ENCODE data around the gene GUSB.
"Not testable (repeated sequence)": the region's sequence is repeated elsewhere in the genome, so short reads cannot be mapped to it uniquely, and the experiment has no call there.

GUSB gene

DNA sequence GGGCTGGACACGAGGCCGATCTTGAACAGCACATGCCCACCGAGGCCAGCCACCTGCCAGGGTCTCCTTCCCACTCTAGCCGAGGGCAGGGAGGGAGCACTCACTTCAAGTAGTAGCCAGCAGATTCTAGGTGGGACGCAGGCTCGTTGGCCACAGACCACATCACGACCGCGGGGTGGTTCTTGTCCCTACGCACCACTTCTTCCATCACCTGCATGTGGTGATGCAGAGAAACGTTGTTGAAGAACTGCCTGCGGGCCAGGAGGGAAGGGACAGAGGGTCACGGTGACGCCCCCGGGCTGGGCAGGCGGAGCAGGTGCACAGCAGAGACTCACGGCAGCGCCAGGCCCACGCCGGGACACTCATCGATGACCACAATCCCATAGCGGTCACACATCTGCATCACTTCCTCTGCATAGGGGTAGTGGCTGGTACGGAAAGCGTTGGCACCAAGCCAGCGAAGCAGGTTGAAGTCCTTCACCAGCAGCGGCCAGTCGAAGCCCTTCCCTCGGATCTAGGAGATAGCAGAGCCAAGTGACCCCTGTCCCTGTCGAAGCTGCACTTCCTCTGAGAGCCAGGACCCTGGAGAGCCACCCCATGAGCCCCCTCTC is 7.7 kb downstream of the GUSB start:
- TF ChIP-seq, protein P1, sequence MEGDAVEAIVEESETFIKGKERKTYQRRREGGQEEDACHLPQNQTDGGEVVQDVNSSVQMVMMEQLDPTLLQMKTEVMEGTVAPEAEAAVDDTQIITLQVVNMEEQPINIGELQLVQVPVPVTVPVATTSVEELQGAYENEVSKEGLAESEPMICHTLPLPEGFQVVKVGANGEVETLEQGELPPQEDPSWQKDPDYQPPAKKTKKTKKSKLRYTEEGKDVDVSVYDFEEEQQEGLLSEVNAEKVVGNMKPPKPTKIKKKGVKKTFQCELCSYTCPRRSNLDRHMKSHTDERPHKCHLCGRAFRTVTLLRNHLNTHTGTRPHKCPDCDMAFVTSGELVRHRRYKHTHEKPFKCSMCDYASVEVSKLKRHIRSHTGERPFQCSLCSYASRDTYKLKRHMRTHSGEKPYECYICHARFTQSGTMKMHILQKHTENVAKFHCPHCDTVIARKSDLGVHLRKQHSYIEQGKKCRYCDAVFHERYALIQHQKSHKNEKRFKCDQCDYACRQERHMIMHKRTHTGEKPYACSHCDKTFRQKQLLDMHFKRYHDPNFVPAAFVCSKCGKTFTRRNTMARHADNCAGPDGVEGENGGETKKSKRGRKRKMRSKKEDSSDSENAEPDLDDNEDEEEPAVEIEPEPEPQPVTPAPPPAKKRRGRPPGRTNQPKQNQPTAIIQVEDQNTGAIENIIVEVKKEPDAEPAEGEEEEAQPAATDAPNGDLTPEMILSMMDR (IDR thresholded peaks at IDR 0.05; ENCODE audit: insufficient read depth, low read length, missing control alignments), result no peak
- POLR2A ChIA-PET, result no interaction called here
- H3K4me3 ChIP-seq (ENCODE audit: low read depth, low read length), result no peak overlapping the region
- CTCF ChIA-PET, result no interaction called here
- DNase-seq (ENCODE audit: low read depth, low spot score), result no peak

DNA sequence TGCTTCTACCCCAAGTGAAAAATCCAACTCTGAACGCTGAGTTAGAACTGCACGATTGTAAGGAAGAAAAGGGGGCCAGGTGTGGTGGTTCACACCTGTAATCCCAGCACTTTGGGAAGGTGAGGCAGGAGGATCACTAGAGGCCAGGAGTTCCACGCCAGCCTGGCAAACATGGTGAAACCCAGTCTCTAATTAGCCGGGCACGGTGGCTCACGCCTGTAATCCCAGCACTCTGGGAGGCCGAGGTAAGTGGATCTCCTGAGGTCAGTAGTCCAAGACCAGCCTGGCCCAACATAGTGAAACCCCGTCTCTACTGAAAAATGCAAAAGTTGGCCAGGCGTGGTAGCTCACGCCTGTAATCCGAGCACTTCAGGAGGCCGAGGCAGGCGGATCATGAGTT is 9.0 kb downstream of the GUSB start:
- DNase-seq (ENCODE audit: low read depth, low spot score), result no peak
- CTCF ChIA-PET, result no interaction called here
- POLR2A ChIA-PET, result no interaction called here
- TF ChIP-seq, protein P1 (IDR thresholded peaks at IDR 0.05; ENCODE audit: insufficient read depth, low read length, missing control alignments), result no peak
- H3K4me3 ChIP-seq (ENCODE audit: low read depth, low read length), result no peak overlapping the region

GRCh38 chr7:65971021-65971420 is 11.0 kb downstream of the GUSB start:
- H3K4me3 ChIP-seq (ENCODE audit: low read depth, low read length), result no peak overlapping the region
- POLR2A ChIA-PET, result no interaction called here
- no peak for DNase-seq (ENCODE audit: low read depth, low spot score)
- CTCF ChIA-PET, result interaction anchor here (1.1 kb wide), 1 partner anchor 43 kb away, joined by 3 read pairs; no protein-coding TSS in a partner anchor
- TF ChIP-seq, protein P1 (IDR thresholded peaks at IDR 0.05; ENCODE audit: insufficient read depth, low read length, missing control alignments), result no peak

- TF ChIP-seq, protein P1 (IDR thresholded peaks at IDR 0.05; ENCODE audit: insufficient read depth, low read length, missing control alignments), result no peak
- no peak for DNase-seq (ENCODE audit: low read depth, low spot score)
- ChIA-PET CTCF (no interaction called here), POLR2A (interaction anchor here (0.5 kb wide), 1 partner anchor 13 kb away, joined by 4 read pairs; no protein-coding TSS in a partner anchor)
- H3K4me3 ChIP-seq (ENCODE audit: low read depth, low read length), result no peak overlapping the region
Measured at GRCh38 chr7:65968256-65969185, 13.5 kb downstream of the GUSB start.

DNA sequence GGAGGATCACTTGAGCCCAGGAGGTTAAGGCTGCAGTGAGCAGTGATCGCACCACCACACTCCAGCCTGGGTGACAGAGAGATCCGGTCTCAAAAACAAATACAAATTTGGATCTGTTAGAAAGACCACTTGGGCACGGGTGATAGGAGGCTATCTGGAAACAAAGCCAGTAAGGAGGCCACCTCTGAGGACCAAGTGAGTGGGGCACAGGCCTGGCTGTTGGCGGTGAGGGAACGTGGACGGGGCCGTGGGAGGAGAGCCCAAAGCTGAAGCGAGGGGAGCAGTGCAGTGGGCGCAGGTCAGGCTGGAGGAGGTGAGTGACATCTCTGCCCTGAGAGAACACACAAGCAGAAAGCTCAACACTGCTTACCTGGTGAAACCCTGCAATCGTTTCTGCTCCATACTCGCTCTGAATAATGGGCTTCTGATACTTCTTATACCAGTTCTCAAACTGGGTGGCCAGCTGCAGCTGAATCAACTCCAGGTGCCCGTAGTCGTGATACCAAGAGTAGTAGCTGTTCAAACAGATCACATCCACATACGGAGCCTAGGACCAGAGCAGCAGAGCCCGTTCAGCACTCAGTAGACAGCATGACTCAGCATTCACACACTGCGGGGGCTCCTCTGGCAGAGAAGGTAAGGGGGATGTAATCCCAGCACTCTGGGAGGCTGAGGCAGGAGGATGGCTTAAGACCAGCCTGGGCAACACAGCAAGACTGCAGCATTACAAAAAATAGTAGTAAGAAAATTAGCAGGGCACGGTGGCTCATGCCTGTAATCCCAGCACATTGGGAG is 14.5 kb downstream of the GUSB start:
- CTCF ChIA-PET, result no interaction called here
- DNase-seq (ENCODE audit: low read depth, low spot score), result no peak
- H3K4me3 ChIP-seq (ENCODE audit: low read depth, low read length), result no peak overlapping the region
- POLR2A ChIA-PET, result no interaction called here
- TF ChIP-seq, protein P1 (IDR thresholded peaks at IDR 0.05; ENCODE audit: insufficient read depth, low read length, missing control alignments), result no peak

DNA sequence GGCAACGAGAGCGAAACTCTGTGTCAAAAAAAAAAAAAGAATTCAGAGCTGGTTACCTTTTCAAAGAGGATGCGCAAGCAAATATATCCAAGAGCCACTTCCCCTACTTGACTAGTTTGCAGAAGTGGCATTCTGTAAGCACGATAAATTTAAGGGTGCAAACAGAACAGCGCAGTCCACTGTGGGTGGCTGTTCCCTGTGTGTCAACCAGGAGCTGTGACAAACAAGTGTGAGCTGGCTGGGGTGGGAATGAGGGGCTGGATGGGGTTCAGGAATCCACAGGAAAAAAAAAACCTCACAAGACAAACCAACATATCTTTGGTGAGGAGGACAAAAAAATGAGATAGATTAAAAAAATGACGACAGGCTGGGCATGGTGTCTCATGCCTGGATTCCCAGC is 15.9 kb downstream of the GUSB start:
- CTCF ChIA-PET, result no interaction called here
- TF ChIP-seq, protein P1 (IDR thresholded peaks at IDR 0.05; ENCODE audit: insufficient read depth, low read length, missing control alignments), result no peak

DNA sequence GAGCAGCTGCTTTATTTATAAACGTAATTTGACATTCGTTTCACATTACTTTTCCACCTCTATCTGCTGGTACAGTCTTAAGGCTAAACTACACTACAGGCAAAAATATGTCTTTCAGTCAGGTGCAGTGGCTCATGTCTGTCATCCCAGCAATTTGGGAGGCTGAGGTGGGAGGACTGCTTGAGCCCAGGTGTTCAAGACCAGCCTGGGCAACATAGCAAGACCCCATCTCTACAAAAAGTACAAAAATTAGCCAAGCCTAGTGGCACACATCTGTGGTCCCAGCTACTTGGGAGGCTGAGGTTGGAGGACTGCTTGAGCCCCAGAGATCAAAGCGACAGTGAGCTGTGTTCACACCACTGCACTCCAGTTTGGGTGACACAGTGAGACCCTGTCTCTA is 17.3 kb downstream of the GUSB start:
- DNase-seq (ENCODE audit: low read depth, low spot score); CTCF ChIA-PET; POLR2A ChIA-PET; H3K4me3 ChIP-seq (ENCODE audit: low read depth, low read length): not testable (repeated sequence)

More for the DNA sequence above, 15.9 kb downstream of the GUSB start:
- no peak overlapping the region for H3K4me3 ChIP-seq (ENCODE audit: low read depth, low read length)
- POLR2A ChIA-PET, result no interaction called here
- DNase-seq (ENCODE audit: low read depth, low spot score), result no peak

All from AG04449 (cell line).